OCI-LY7 (cell line): ENCODE results near the gene SLC16A3.

Experiments
- CTCF ChIP-seq: fragments of 200-600 bp; sonication (generic); conservative IDR thresholded peaks from 2 replicates; pipeline ENCODE4 v1.5.1; 2014; ENCODE audit warnings: mild to moderate bottlenecking, antibody characterized with exemption, low read length, moderate library complexity, mixed read lengths
- EZH2phosphoT487 ChIP-seq: fragments of 200-600 bp; sonication (generic); IDR thresholded peaks from 2 replicates; pipeline ENCODE4 v1.6.1; 2018; ENCODE audit warnings: low read depth, borderline replicate concordance, mild to moderate bottlenecking, mixed run types, antibody characterized with exemption, low read length, moderate library complexity, mixed read lengths

- TF ChIP-seq CTCF: no peak
- TF ChIP-seq EZH2phosphoT487: no peak
Observed at GRCh38 chr17:82217120-82217529, 11.7 kb upstream of the SLC16A3 start.
